ENCODE data around the gene ASH1L.
"Not testable (repeated sequence)": the region's sequence is repeated elsewhere in the genome, so short reads cannot be mapped to it uniquely, and the experiment has no call there.

ASH1L gene

GRCh38 chr1:155553349-155553748 is 9.3 kb downstream of the ASH1L start:
- DNase-seq: no peak

GRCh38 chr1:155548706-155549105 is 13.9 kb downstream of the ASH1L start:
- no peak for DNase-seq

GRCh38 chr1:155540000-155540874 is 22.4 kb downstream of the ASH1L start:
- DNase-seq: no peak

GRCh38 chr1:155537193-155537592 is 25.4 kb downstream of the ASH1L start:
- no peak for DNase-seq

GRCh38 chr1:155531624-155532023 is 31.0 kb downstream of the ASH1L start:
- DNase-seq: no peak

- no peak for DNase-seq
Observed at GRCh38 chr1:155529929-155530328, 32.7 kb downstream of the ASH1L start.

- no peak for DNase-seq
Observed at GRCh38 chr1:155529109-155529508, 33.5 kb downstream of the ASH1L start.

- DNase-seq: no peak
Observed at GRCh38 chr1:155527677-155528076, 34.9 kb downstream of the ASH1L start.

GRCh38 chr1:155526356-155526755 is 36.2 kb downstream of the ASH1L start:
- DNase-seq: no peak

GRCh38 chr1:155522069-155522468 is 40.5 kb downstream of the ASH1L start:
- DNase-seq: no peak

GRCh38 chr1:155518484-155518883 is 44.1 kb downstream of the ASH1L start:
- no peak for DNase-seq

- DNase-seq: no peak
Observed at GRCh38 chr1:155514582-155515187, 47.9 kb downstream of the ASH1L start.

GRCh38 chr1:155513300-155513916 is 49.2 kb downstream of the ASH1L start:
- DNase-seq: no peak

GRCh38 chr1:155511385-155511784 is 51.2 kb downstream of the ASH1L start:
- DNase-seq: not testable (repeated sequence)

GRCh38 chr1:155509064-155509463 is 53.5 kb downstream of the ASH1L start:
- no peak for DNase-seq

GRCh38 chr1:155507945-155508344 is 54.7 kb downstream of the ASH1L start:
- DNase-seq: no peak

- DNase-seq: not testable (repeated sequence)
Observed at GRCh38 chr1:155505963-155506362, 56.6 kb downstream of the ASH1L start.

- DNase-seq: no peak
Observed at GRCh38 chr1:155504207-155504606, 58.4 kb downstream of the ASH1L start.

GRCh38 chr1:155499953-155500639 is 62.5 kb downstream of the ASH1L start:
- no peak for DNase-seq

- no peak for DNase-seq
Observed at GRCh38 chr1:155499263-155499662, 63.3 kb downstream of the ASH1L start.

- DNase-seq: not testable (repeated sequence)
Observed at GRCh38 chr1:155493595-155493994, 69.0 kb downstream of the ASH1L start.

- not testable (repeated sequence) for DNase-seq
Observed at GRCh38 chr1:155488419-155488818, 74.2 kb downstream of the ASH1L start.

GRCh38 chr1:155487541-155487940 is 75.1 kb downstream of the ASH1L start:
- DNase-seq: no peak
